GM15510 (cell line): ENCODE measurements around the gene BAD.
A peak's percentile ranks its signal among the peaks of the same experiment; 100 is the strongest.

Experiments
- POLR2A ChIP-seq: IDR thresholded peaks from 3 replicates; pipeline ENCODE4 v1.6.1; 2011; ENCODE audit warnings: borderline replicate concordance; ENCODE audit not compliant: insufficient read length; ENCODE audit errors: extremely low read depth

Gene BAD

GRCh38 chr11:64284048-64284961, at the start of gene BAD:
Gene BAD, minus strand, starts transcription at chr11:64284665. Its CDS starts 297 bp downstream, at chr11:64284368.
- TF ChIP-seq POLR2A = peak; percentile 63

DNA sequence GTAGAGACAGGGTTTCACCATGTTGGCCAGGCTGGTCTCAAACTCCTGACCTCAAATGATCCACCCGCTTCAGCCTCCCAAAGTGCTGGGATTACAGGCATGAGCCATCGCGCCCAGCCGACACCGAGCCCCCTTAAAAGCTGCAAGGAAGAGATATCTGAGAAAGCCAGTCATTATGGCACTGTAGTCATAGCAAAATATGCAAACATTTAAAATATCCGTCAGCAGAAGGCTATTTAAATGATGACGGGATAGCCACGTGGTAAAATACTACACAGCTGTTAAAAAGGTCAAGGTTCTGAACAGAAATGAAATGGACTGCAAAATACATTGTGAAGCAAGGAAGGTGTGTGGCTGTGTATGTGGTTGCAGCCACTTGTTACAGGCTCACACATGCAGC, 49.1 kb upstream of the BAD start:
- TF ChIP-seq POLR2A = no peak

GRCh38 chr11:64331569-64332371, 47.3 kb upstream of the BAD start:
- TF ChIP-seq POLR2A = no peak

DNA sequence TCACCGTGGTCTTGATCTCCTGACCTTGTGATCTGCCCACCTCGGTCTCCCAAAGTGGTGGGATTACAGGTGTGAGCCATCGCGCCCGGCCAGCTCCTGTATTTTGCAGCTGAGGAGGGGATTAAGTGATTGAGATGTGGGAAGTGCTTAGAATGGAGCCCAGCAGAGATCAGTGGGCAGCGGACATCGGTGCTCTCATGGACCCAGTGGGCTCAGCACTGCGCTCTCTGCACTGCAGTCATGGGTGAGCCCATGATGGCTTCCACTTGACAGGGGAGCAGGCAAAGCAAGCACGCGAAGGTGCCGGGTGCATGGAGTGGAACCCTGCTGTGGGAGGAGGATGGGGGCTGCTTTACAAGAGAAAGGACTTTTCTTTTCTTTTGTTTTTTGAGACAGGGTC, 46.4 kb upstream of the BAD start:
- no peak for TF ChIP-seq POLR2A

GRCh38 chr11:64327993-64328392, 43.5 kb upstream of the BAD start:
- TF ChIP-seq POLR2A = no peak

DNA sequence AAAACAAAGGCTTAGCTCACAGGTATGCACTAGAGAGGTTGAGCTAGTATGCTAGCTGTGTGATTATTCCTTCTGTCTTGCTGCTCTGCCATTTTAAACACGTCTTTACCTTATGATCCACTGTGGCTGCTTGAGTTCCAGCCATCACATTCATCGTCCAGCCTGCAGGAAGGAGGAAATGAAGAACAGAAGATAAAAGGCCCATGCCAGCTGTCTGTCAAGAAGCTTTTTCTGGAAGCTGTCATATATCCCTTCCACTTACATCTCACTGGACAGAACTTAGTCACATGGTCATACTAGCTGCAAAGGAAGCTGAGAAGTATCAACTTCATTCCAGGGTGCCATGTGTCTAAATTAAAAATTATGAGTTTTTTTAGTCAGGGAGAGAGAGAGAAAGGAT, 42.9 kb upstream of the BAD start:
- no peak for TF ChIP-seq POLR2A

DNA sequence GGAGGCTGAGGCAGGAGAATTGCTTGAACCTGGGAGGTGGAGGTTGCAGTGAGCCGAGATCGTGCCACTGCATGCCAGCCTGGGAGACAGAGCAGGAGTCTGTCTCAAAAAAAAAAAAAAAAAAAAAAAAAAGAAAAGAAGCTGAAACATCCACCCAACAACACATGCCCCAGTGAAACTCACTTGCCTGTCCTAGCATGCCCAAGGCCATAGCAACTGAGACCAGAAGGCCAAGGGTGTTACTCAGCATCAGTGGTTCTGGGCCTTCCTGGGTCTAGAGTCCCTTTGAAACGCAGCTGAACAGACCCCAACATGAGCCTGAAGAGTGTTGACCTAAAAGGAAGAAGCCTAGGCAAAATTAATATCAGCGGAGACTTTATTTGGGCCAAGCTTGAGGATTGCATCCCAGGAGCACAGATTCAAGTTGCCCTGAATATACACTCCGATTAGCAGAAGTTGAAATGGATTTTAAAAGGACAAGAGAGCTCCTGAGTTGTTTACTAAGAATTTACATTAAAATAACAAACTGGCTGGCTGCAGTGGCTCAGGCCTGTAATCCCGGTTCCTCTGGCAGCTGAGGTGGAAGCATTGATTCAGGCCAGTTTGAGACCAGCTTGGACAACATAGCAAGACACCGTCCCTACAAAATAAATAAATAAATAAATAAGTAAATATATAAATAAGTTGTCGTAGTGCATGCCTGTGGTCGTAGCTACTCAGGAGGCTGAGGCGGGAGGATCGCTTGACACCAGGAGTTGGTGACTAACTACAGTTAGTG, 40.4 kb upstream of the BAD start:
- no peak for TF ChIP-seq POLR2A

DNA sequence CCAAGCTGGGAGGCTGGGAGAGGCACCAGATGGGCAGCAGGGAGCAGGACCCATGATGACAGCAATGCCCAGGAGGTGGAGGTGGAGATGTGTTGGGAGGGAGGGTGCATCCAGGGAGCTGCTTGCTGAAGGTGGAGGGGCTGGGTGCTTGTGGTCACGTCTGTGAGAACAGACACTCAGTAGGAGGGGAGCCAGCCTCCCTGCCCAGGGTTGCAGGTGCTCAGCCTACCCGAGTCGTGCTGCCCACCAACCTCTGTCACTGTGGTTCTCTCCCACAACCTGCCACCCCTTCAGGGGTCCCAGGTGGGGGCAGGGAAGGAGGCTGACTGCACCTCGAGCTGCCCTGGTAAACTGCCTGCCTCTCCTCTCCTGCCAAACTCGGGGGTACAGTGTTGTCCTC, 38.9 kb upstream of the BAD start:
- no peak for TF ChIP-seq POLR2A

- TF ChIP-seq POLR2A = no peak
These were observed 38.4 kb upstream of the BAD start for GRCh38 chr11:64322925-64323260.

GRCh38 chr11:64321533-64321932, 37.1 kb upstream of the BAD start:
- TF ChIP-seq POLR2A = no peak

- no peak for TF ChIP-seq POLR2A
These were observed 36.6 kb upstream of the BAD start for GRCh38 chr11:64321026-64321425.

- no peak for TF ChIP-seq POLR2A
These were observed 36.1 kb upstream of the BAD start for GRCh38 chr11:64320556-64320955.

- no peak for TF ChIP-seq POLR2A
These were observed 34.6 kb upstream of the BAD start for GRCh38 chr11:64318766-64319761.
